Measurements from ENCODE around the gene ITGA11.

GRCh38 chr15:68292157-68292781 is 139.7 kb downstream of the ITGA11 start:
- TF ChIP-seq, protein P1, sequence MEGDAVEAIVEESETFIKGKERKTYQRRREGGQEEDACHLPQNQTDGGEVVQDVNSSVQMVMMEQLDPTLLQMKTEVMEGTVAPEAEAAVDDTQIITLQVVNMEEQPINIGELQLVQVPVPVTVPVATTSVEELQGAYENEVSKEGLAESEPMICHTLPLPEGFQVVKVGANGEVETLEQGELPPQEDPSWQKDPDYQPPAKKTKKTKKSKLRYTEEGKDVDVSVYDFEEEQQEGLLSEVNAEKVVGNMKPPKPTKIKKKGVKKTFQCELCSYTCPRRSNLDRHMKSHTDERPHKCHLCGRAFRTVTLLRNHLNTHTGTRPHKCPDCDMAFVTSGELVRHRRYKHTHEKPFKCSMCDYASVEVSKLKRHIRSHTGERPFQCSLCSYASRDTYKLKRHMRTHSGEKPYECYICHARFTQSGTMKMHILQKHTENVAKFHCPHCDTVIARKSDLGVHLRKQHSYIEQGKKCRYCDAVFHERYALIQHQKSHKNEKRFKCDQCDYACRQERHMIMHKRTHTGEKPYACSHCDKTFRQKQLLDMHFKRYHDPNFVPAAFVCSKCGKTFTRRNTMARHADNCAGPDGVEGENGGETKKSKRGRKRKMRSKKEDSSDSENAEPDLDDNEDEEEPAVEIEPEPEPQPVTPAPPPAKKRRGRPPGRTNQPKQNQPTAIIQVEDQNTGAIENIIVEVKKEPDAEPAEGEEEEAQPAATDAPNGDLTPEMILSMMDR (IDR thresholded peaks at IDR 0.05) = no peak
- TF ChIP-seq POLR2A (IDR thresholded peaks at IDR 0.05) = no peak
